Frontal cortex (tissue), 4 donors: ENCODE results near the gene KIF16B. TPM values are rescaled to one million over a fixed set of nuclear protein-coding genes. Genes with fewer than 3 reads are reported as not detected.
"Not testable (repeated sequence)": the region's sequence is repeated elsewhere in the genome, so short reads cannot be mapped to it uniquely, and the experiment has no call there.

Source experiments
- DNase-seq, 2 donors: peaks; one replicate each; pipeline ENCODE4 v3.0.0; 2012; ENCODE audit warnings: low spot score in 2 of 2
- FAIRE-seq: peaks from 2 replicates; lab custom pipeline; 2012; peaks lifted over from hg19 to GRCh38; lab: Jason Lieb, UNC
- total RNA-seq: library from RNA; depleted of rRNA; stranded (reverse); fragments of >200 nt; gene quantifications from one replicate; pipeline ENCODE4 v1.2.3, GENCODE V29; 2014
- donor health status: control.
- donor health status: control.
- donor health status: control.

Gene KIF16B
- total RNA-seq = 70.1 TPM

- FAIRE-seq = no peak
- peak; percentile 80 to 85 for DNase-seq
Observed at GRCh38 chr20:16573001-16573965, at the start of gene KIF16B. KIF16B (minus strand) TSS chr20:16573448; CDS start chr20:16573275, 173 bp downstream.

GRCh38 chr20:16622501-16622900 lies 49.3 kb upstream of the KIF16B start:
- DNase-seq (no peak), FAIRE-seq (no peak)

DNA sequence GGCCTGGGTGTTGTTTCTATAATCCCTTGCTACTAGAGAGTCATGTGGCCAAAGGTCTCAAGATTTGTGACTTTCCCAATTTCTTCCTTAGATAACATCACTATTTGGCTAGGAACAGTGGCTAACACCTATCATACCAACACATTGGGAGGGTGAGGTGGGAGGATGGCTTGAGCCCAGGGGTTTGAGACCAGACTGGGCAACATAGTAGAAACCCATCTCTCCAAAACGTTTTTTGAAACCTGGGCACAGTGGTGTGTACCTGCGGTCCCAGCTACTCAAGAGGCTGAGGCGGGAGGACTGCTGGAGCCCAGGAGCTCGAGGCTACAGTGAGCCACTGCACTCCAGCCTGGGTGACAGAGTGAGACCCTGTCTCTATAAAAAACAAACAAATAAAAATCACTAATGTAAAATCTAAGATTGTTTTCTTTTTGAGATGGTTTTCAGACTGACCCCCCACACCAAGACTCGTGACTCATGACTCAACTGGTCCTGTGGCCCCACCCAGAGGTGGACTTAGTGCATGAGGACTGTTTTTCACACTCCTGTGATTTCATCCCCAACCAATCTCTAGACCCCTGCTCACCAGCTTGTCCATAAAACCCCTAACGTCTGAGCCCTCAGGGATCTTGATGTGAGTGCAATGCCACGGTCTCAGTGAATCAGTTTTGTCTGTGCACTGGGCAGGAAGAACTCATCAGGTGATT lies 48.3 kb upstream of the KIF16B start:
- no peak for FAIRE-seq
- no peak for DNase-seq

DNA sequence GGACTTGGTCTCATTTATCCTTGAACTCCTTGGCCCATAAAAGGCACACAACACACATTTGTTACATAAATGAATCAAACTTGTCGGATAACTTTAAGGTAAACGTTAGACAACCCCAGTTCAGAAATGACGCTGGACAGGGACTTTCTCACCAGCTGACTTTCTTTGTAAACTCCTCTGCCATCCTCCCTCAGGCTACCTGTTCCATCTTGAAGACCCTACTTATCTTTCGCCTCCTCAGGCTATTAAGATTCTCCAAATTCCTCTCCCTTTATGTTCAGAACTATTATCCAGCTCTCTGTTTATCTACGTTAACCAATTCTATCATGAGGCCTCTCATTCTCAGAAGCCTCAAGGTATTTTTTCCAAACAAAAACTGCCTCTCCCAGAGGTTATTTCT lies 47.7 kb upstream of the KIF16B start:
- no peak for DNase-seq
- no peak for FAIRE-seq

DNA sequence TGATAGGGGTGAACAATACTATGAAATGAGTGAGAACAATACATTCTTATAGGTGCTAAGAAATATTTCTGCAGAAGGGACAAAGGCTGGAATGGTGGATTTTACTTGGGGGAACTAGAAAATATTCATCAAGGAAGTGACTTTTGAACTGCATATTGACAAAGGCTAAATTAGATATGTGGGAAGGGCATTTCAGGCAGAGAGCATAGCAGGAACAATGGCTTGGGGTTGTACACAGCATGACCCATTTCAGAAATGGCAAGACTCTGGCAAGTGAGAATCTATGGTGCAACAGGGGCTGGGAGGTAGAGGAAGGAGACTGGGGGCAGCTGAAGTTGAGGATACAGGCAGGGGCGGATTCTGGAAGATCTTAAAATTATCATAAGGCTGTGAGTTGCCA lies 46.7 kb upstream of the KIF16B start:
- DNase-seq (no peak), FAIRE-seq (no peak)

GRCh38 chr20:16617056-16617455 lies 43.8 kb upstream of the KIF16B start:
- FAIRE-seq = no peak

DNA sequence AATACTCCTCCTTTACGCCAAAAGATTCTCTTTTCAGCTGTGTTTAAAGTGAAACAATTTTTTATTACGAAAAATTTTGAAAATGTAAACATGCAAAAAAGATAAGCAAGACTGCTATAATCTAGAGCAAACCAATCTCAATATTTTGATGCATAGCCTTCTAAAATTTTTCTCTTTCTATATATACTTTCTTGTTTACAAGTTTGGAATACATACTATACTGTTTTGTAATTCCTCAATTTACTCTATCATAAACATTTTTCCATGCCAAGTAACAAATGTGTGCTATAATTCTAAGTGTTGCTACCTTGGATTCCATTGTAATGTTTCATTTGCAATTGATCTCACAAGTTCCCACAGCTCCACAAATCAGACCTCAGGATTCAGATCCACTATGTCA lies 43.1 kb upstream of the KIF16B start:
- no peak for FAIRE-seq

More at GRCh38 chr20:16617056-16617455, 43.8 kb upstream of the KIF16B start:
- DNase-seq = no peak

GRCh38 chr20:16615199-16615598 lies 42.0 kb upstream of the KIF16B start:
- DNase-seq = no peak
- FAIRE-seq = no peak

More for the DNA sequence above, 43.1 kb upstream of the KIF16B start:
- no peak for DNase-seq

DNA sequence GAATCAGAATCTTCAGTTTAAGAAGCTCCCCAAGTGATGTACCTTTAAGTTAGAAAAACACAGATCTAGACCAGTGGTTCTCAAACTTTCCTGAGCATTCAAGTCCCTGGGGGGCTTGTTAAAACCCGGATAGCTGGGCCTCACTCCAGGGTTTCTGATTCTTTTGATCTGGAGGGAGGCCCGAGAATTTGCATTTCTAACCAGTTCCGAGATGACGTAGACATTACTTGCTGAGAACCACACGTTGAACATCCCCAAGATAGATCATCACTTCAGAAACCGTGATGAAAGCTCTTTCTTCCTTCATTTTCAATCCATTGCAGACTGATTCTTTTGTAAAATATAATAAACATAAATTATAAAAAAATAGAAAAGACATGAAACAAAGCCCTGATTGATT lies 40.7 kb upstream of the KIF16B start:
- DNase-seq = no peak
- FAIRE-seq = no peak

DNA sequence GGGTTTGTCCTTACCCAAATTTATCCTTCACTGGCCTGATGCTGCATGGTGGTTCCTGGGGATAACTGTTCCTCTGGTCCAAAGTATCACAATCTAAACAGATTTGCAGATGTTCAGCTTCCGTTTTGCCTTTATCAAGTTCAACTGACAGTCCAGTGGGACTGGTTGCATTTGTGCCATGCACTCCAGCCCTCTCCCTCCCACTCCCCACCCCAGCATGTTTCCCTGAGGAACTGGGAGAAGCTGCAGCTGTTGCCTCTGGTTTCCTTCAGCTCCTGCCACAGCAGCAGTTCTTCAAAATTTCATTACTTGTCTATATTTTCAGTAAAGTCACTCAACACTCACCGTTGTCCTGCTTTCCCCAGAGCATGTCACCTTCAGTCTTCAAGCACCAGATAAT lies 39.5 kb upstream of the KIF16B start:
- DNase-seq (no peak), FAIRE-seq (no peak)

- DNase-seq (no peak), FAIRE-seq (no peak)
Observed at GRCh38 chr20:16611817-16612216, 38.6 kb upstream of the KIF16B start.

DNA sequence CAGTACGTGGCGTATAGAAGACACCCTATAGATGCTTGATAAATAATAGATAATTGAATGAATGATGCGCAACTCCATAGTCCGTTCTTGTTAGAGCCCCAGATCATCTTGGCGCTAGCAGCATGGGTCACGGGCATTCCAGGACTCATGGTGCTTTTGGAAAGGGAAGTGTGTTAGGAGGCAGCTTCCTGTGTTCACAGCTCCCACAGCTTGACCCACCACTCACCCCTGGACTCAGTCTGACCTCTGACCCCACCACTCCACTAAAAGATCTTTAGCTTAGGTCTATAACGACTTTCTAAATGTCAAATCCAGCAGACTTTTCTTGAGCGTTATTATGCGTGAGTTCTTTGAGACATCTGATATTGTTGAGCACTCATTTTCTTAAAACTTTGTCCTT lies 35.8 kb upstream of the KIF16B start:
- DNase-seq (no peak), FAIRE-seq (no peak)

GRCh38 chr20:16608277-16608650 lies 35.0 kb upstream of the KIF16B start:
- FAIRE-seq (no peak), DNase-seq (no peak)

DNA sequence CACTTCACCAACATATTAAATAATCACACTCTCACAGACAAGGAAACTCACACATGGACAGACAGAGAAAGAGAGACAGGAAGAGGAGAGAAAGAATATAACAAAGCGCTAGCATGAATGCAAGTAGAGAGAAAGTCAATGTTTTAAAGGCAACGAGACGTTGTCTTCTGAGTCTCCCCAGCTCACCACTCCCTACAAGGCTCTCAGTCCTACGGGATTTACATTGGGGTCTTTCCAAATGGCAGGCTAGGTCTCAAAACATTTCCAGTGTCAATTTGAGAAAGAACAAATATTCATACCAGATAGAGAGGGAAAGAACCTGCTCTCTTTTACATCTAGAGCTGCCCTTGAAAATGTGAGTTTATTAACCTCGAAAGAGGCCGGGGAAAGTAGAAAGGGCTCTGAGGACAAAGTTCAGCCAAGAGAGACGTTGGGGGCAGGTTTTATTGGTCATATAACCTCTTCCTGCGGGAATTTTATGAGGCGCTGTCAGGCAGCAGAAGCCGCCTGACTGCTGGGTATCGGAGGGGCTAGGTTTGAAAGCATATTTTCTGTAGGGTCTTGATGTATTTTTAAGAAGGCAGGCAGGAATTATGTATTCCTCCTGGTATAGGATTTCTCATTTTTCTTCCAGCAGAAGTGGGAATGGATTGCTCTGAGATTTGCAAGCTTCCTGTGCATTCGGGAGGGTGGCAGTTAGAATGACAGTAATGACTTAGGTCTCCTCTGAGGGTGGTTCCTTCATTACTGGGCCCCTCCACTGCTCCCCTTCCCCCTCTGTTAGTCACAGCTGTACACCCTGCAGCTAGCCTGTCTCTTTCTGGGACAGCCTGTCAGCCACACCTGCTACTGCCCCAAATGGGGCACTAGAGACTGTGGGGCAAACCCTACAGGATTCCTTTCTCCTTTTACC lies 34.4 kb upstream of the KIF16B start:
- FAIRE-seq (no peak), DNase-seq (no peak)

GRCh38 chr20:16606468-16607070 lies 33.3 kb upstream of the KIF16B start:
- DNase-seq (no peak), FAIRE-seq (no peak)

GRCh38 chr20:16601047-16601446 lies 27.8 kb upstream of the KIF16B start:
- FAIRE-seq (no peak), DNase-seq (no peak)

DNA sequence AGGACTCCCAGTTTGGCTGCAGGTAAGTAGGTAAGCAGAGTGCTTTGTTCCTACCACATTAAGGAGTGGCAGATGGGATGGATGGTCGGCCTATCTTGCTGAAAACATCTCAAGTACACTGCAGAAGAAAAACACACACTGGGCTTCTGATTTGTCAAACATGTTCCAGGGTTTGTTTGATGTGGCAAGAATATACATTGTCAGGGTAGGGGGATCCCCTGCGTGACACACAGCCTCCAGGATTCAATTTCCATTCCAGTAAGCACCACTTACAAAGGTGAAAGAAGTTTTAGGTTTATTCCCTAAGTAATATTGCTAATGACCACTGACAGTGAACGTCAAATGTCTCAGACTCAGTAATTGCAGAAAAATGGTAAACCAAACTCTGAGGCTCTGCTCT lies 26.0 kb upstream of the KIF16B start:
- DNase-seq = no peak
- no peak for FAIRE-seq

DNA sequence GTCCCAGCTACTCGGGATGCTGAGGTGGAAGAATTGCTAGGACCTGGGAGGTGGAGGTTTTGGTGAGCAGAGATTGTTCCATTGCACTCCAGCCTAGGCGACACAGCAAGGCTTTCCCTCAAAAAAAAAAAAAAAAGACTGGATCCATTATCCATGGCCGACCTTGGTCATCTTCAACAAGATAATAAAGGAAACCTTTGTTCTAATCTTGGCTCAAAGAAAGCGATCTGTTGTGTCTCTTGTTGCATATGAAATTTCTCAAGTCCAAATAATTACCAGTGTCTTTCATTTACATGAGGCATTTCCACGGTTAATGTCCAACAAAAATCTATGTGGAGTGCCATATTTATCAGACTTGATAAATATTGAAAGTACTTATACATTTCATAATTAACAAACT lies 23.7 kb upstream of the KIF16B start:
- FAIRE-seq = no peak
- no peak for DNase-seq

GRCh38 chr20:16596404-16596803 lies 23.2 kb upstream of the KIF16B start:
- not testable (repeated sequence) for FAIRE-seq

GRCh38 chr20:16595376-16595775 lies 22.1 kb upstream of the KIF16B start:
- no peak for FAIRE-seq
- DNase-seq = no peak

More at GRCh38 chr20:16596404-16596803, 23.2 kb upstream of the KIF16B start:
- not testable (repeated sequence) for DNase-seq
